Prostate gland (tissue), 2 donors: ENCODE results near the gene ACTG1. TPM values are rescaled to one million over a fixed set of nuclear protein-coding genes. Genes with fewer than 3 reads are reported as not detected.

Experiments
- DNase-seq: peaks from one replicate; pipeline ENCODE4 v3.0.0-alpha.2; 2019; ENCODE audit warnings: low spot score
- H3K27ac ChIP-seq, 2 donors: fragments of 200-600 bp; sonication (generic); 2 replicates each; pipeline ENCODE4 v1.5.1; 2017 to 2019
- H3K27me3 ChIP-seq: fragments of 200-600 bp; sonication (generic); replicated peaks from 2 replicates; pipeline ENCODE4 v1.5.1; 2019; ENCODE audit not compliant: insufficient read depth
- H3K36me3 ChIP-seq, 2 donors: fragments of 200-600 bp; sonication (generic); 1 replicate in 1 of 2; 2 replicates in 1 of 2; pipeline versions ENCODE4 v1.5.1 to v1.8.1; 2017 to 2019
- H3K4me1 ChIP-seq: fragments of 200-600 bp; sonication (generic); replicated peaks from 2 replicates; pipeline ENCODE4 v1.5.1; 2019
- H3K4me3 ChIP-seq, 2 donors: fragments of 200-600 bp; sonication (generic); 2 replicates each; pipeline ENCODE4 v1.5.1; 2017 to 2019
- H3K9me3 ChIP-seq: fragments of 200-600 bp; sonication (generic); 2 replicates; pipeline ENCODE4 v1.5.1; 2017
- POLR2A ChIP-seq: fragments of 450-650 bp; IDR thresholded peaks from one replicate; pipeline ENCODE4 v1.6.1; 2016; ENCODE audit warnings: antibody characterized with exemption, mild to moderate bottlenecking
- POLR2AphosphoS5 ChIP-seq: sonication (generic); formaldehyde crosslinking; IDR thresholded peaks from one replicate; pipeline ENCODE4 v1.6.1; 2017; ENCODE audit warnings: antibody characterized with exemption
- WGBS: methylation state at CpG from one replicate; pipeline ENCODE4 v1.1.5; 2018; 5-methylcytosine and 5-hydroxymethylcytosine counted together
- intact Hi-C: fragments of 100-400 bp; cut with DNase I; formaldehyde crosslinking; loops from one replicate; pipeline ENCODE4 v1.14.2; 2022
- total RNA-seq, 2 donors: library from RNA; depleted of rRNA; stranded (reverse); fragments of >200 nt; gene quantifications; one replicate each; pipeline ENCODE4 v1.1.0, GENCODE V29; 2016
- TF ChIP-seq, protein P1 (sequence below), 4 experiments: fragments of 200-600 bp in 2 of 4; fragments of 450-650 bp in 2 of 4; sonication (generic) in 2 of 4; IDR thresholded peaks; 1 replicate in 3 of 4; 2 replicates in 1 of 4; pipeline ENCODE4 v1.5.1; 2016 to 2019; ENCODE audit warnings: antibody characterized with exemption in 4 of 4, mild to moderate bottlenecking in 2 of 4, moderate library complexity in 2 of 4

The ACTG1 gene
- total RNA-seq, 2 donors from 2014 or later = 2,438 to 3,181 TPM

DNA sequence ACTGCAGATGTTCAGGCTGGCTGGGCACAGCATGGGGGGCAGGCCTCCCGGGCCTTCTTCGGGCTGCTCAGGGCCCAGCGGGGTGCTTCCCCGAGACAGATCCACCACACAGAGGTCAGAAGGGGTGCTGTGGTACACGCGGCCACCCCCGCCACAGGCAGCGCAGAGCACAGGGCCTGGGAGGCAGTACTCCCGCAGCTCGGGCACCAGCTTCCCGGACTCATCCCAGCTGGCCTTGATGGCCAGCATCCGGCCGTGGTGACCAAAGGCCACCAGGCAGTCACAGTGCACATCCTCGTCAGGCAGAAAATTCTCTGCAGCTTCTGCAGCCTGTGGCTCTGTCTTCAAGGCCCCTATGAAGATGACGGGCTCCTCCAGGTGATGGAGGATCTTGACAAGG is 37.7 kb upstream of the ACTG1 start:
- no peak overlapping the region for H3K4me3 ChIP-seq
- 91% methylated on average over 11 of the region's 15 CpGs for WGBS
- intact Hi-C loops = loop anchor here (5.0 kb wide), 1 partner anchor 52 kb away; no protein-coding TSS in a partner anchor

DNA sequence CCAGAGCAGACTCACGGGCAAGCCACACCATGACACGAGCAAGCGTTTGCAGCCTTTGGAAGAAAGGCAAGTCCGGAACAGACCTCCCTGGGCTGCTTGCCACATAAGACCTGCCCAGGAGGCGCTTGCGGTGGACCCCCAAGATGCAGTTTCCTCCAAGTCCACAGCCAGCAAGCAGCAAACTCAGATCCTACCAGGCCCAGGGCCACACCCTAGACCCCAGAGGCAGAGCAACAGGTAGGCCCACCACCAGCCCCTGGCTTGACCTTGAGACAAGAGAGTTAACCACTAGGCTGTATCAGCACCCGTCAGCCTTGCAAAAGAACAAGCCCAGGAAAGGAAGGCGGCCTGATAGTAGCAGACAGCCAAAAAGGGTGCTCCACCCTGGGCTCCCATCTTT is 37.2 kb upstream of the ACTG1 start:
- WGBS = 91% methylated on average over 8 of the region's 8 CpGs
- H3K27me3 ChIP-seq = no peaks in the 10 kb centered on the region
- DNase-seq = no peak
- peaks cover 4% of the 10 kb centered on the region for H3K4me1 ChIP-seq
- H3K27ac ChIP-seq = no peak overlapping the region
- H3K4me3 ChIP-seq = no peak overlapping the region
- H3K9me3 ChIP-seq = no peaks in the 10 kb centered on the region
- peaks cover 0 to 4% of the 10 kb centered on the region in 2 donors for H3K36me3 ChIP-seq
- TF ChIP-seq, protein P1, sequence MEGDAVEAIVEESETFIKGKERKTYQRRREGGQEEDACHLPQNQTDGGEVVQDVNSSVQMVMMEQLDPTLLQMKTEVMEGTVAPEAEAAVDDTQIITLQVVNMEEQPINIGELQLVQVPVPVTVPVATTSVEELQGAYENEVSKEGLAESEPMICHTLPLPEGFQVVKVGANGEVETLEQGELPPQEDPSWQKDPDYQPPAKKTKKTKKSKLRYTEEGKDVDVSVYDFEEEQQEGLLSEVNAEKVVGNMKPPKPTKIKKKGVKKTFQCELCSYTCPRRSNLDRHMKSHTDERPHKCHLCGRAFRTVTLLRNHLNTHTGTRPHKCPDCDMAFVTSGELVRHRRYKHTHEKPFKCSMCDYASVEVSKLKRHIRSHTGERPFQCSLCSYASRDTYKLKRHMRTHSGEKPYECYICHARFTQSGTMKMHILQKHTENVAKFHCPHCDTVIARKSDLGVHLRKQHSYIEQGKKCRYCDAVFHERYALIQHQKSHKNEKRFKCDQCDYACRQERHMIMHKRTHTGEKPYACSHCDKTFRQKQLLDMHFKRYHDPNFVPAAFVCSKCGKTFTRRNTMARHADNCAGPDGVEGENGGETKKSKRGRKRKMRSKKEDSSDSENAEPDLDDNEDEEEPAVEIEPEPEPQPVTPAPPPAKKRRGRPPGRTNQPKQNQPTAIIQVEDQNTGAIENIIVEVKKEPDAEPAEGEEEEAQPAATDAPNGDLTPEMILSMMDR (IDR thresholded peaks at IDR 0.05) = no peak
- TF ChIP-seq POLR2A = no peak
- TF ChIP-seq POLR2AphosphoS5 = no peak
- intact Hi-C loops = loop anchor here (5.0 kb wide), 1 partner anchor 52 kb away; no protein-coding TSS in a partner anchor

More for the DNA sequence above, 37.7 kb upstream of the ACTG1 start:
- peaks cover 4% of the 10 kb centered on the region for H3K4me1 ChIP-seq
- H3K36me3 ChIP-seq = peaks cover 0 to 4% of the 10 kb centered on the region in 2 donors
- DNase-seq = no peak
- no peak overlapping the region for H3K27ac ChIP-seq
- no peaks in the 10 kb centered on the region for H3K9me3 ChIP-seq
- no peaks in the 10 kb centered on the region for H3K27me3 ChIP-seq
- TF ChIP-seq POLR2A = no peak
- TF ChIP-seq POLR2AphosphoS5 = no peak
- TF ChIP-seq, protein P1 (IDR thresholded peaks at IDR 0.05) = no peak

DNA sequence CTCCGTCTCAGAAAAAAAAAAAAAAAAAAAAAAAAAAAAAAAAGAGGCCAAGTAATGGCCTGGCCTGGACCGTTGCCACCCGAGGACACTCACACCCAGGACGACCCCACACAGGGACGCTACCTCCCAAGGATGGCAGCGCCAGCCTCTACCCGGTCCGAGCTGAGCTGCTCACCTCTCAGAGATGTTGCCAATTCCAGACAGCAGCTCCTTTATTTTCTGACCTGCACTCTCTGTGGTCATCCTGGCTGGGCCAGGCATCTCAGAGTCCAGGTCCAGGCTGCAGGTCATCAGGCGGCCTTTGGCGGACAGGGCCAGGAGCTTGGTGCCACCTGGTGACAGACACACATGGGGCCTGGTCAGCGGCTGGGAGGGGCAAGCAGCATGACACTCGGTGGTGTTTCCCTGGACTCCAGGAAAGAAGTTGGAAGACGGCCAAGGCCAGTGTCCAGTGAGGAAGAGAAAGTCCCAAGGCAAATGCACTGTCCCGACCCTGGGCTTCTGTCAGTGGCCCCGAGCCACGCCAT is 36.5 kb upstream of the ACTG1 start:
- H3K36me3 ChIP-seq = peaks cover 0 to 4% of the 10 kb centered on the region in 2 donors
- H3K4me3 ChIP-seq = no peak overlapping the region
- H3K27ac ChIP-seq = no peak overlapping the region
- no peak for DNase-seq
- H3K9me3 ChIP-seq = no peaks in the 10 kb centered on the region
- WGBS = 83% methylated on average over 16 of the region's 16 CpGs
- H3K27me3 ChIP-seq = no peaks in the 10 kb centered on the region
- H3K4me1 ChIP-seq = peaks cover 4% of the 10 kb centered on the region
- intact Hi-C loops = no loop called here
- TF ChIP-seq, protein P1 (IDR thresholded peaks at IDR 0.05) = no peak
- TF ChIP-seq POLR2A (no peak), POLR2AphosphoS5 (no peak)

DNA sequence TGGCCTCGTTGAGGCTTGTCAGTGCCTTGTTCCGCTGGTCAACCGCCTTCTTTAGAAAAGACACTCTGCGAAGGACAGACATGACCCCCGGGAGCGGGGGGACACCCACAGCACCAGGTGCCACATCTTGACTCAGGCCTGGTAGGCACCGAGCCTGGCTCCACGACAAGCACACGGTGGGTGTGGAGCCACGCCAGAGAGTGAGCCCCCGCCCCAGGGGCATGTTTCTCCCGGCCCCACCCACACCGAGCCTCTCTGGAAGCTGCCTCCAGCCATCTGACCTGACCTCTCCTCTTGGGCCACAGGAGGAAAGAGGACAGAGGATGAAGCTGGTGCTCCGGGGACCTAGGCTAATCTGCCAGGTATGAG is 35.0 kb upstream of the ACTG1 start:
- TF ChIP-seq POLR2AphosphoS5 = no peak
- TF ChIP-seq, protein P1 (IDR thresholded peaks at IDR 0.05) = no peak
- no peak for TF ChIP-seq POLR2A
- intact Hi-C loops = no loop called here
- WGBS = 89% methylated on average over 7 of the region's 14 CpGs
- Histone ChIP-seq H3K4me3 (no peak overlapping the region), H3K27ac (no peak overlapping the region), H3K27me3 (no peaks in the 10 kb centered on the region), H3K36me3 (peaks cover 0 to 4% of the 10 kb centered on the region in 2 donors), H3K9me3 (no peaks in the 10 kb centered on the region), H3K4me1 (no peaks in the 10 kb centered on the region)
- DNase-seq = no peak

DNA sequence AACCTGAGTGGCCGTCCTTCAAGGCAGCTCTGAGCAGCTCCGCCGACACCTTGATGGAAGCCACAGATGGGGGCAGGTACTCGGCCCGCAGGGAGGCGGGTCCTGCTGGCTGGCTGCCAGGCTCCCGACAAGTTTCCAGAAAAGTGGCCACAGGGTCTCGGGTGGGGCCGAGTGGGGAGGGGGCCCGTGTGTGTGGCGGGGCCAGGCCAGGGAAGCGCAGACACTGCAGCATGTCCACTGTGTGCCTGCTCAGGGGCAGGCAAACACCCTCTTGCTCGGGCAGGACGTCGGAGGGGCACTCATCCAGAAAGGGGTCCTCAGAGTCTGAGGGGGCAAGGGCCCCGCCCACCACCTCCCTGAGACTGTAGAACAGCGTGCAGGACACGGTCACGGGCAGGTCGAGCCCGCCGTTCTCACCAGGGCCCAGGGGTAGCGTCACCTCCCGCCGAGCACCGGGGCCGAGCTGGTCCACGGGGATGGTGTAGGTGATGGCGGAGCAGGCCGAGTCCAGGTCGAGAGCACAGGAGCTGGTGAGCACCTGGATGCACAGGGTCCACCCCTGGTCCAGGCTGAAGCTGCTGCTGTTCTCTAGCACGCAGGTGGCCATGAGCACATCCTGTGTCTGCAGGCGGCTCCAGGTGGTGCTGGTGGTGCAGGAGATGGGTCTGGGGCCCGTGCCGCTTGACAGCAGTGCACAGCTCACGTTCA is 34.5 kb upstream of the ACTG1 start:
- no peak for DNase-seq

More for the DNA sequence above, 34.5 kb upstream of the ACTG1 start:
- H3K27me3 ChIP-seq = no peaks in the 10 kb centered on the region
- 74% methylated on average over 35 of the region's 36 CpGs for WGBS
- no peaks in the 10 kb centered on the region for H3K9me3 ChIP-seq
- H3K4me3 ChIP-seq = no peak overlapping the region
- no peak for TF ChIP-seq POLR2A
- TF ChIP-seq POLR2AphosphoS5 = no peak
- TF ChIP-seq, protein P1 (IDR thresholded peaks at IDR 0.05) = no peak
- H3K36me3 ChIP-seq = peaks cover 0 to 4% of the 10 kb centered on the region in 2 donors
- intact Hi-C loops = no loop called here
- H3K27ac ChIP-seq = no peak overlapping the region
- H3K4me1 ChIP-seq = no peaks in the 10 kb centered on the region
